Measurements from ENCODE around the gene DDX39A. TPM values are rescaled to one million over a fixed set of nuclear protein-coding genes. Genes with fewer than 3 reads are reported as not detected.

DDX39A gene
- total RNA-seq (100 to 1,000 TPM in 3 of 5 donors, 10 to 100 TPM in 2; 37.1 to 298 (median 107) TPM), polyA plus RNA-seq (100 to 1,000 TPM in 2 of 3 donors, 10 to 100 TPM in 1; 68.3 to 136 (median 114) TPM)
- long read RNA-seq, donor 1, transcript DDX39A-201 (11 exons, 1,471 nt) = major isoform, 7 of 9 reads
- long read RNA-seq, donor 1, partial matches to known transcripts = 0 of 9 reads
- long read RNA-seq, donor 1, other reads (novel, unspliced or antisense) = 0 of 9 reads
- long read RNA-seq, donor 2, transcript DDX39A-201 (11 exons, 1,471 nt) = major isoform, 6 of 16 reads
- long read RNA-seq, donor 2, partial matches to known transcripts = 6 of 16 reads
- long read RNA-seq, donor 2, other reads (novel, unspliced or antisense) = 0 of 16 reads
- long read RNA-seq, donor 3, transcript DDX39A-201 (11 exons, 1,471 nt) = major isoform, 8 of 9 reads
- long read RNA-seq, donor 3, partial matches to known transcripts = 0 of 9 reads
- long read RNA-seq, donor 3, other reads (novel, unspliced or antisense) = 0 of 9 reads
- long read RNA-seq, donor 4, partial matches to known transcripts = 0 of 1 reads
- long read RNA-seq, donor 4, other reads (novel, unspliced or antisense) = 0 of 1 reads
- long read RNA-seq, donor 5, transcript DDX39A-201 (11 exons, 1,471 nt) = major isoform, 7 of 8 reads
- long read RNA-seq, donor 5, partial matches to known transcripts = 0 of 8 reads
- long read RNA-seq, donor 5, other reads (novel, unspliced or antisense) = 0 of 8 reads
- long read RNA-seq, donor 6, transcript DDX39A-201 (11 exons, 1,471 nt) = major isoform, 11 of 35 reads
- long read RNA-seq, donor 6, partial matches to known transcripts = 15 of 35 reads
- long read RNA-seq, donor 6, other reads (novel, unspliced or antisense) = 5 of 35 reads
- long read RNA-seq, donor 7, transcript DDX39A-201 (11 exons, 1,471 nt) = major isoform, 10 of 17 reads
- long read RNA-seq, donor 7, partial matches to known transcripts = 0 of 17 reads
- long read RNA-seq, donor 7, other reads (novel, unspliced or antisense) = 5 of 17 reads
- long read RNA-seq, donor 8, transcript DDX39A-201 (11 exons, 1,471 nt) = major isoform, 12 of 22 reads
- long read RNA-seq, donor 8, partial matches to known transcripts = 5 of 22 reads
- long read RNA-seq, donor 8, other reads (novel, unspliced or antisense) = 0 of 22 reads
- long read RNA-seq, donor 9, transcript DDX39A-201 (11 exons, 1,471 nt) = major isoform, 6 of 14 reads
- long read RNA-seq, donor 9, transcript DDX39A-212 (4 exons, 988 nt) = minor isoform, 5 of 14 reads
- long read RNA-seq, donor 9, partial matches to known transcripts = 0 of 14 reads
- long read RNA-seq, donor 9, other reads (novel, unspliced or antisense) = 0 of 14 reads
- long read RNA-seq, donor 10, transcript DDX39A-201 (11 exons, 1,471 nt) = major isoform, 5 of 5 reads
- long read RNA-seq, donor 10, partial matches to known transcripts = 0 of 5 reads
- long read RNA-seq, donor 10, other reads (novel, unspliced or antisense) = 0 of 5 reads

DNA sequence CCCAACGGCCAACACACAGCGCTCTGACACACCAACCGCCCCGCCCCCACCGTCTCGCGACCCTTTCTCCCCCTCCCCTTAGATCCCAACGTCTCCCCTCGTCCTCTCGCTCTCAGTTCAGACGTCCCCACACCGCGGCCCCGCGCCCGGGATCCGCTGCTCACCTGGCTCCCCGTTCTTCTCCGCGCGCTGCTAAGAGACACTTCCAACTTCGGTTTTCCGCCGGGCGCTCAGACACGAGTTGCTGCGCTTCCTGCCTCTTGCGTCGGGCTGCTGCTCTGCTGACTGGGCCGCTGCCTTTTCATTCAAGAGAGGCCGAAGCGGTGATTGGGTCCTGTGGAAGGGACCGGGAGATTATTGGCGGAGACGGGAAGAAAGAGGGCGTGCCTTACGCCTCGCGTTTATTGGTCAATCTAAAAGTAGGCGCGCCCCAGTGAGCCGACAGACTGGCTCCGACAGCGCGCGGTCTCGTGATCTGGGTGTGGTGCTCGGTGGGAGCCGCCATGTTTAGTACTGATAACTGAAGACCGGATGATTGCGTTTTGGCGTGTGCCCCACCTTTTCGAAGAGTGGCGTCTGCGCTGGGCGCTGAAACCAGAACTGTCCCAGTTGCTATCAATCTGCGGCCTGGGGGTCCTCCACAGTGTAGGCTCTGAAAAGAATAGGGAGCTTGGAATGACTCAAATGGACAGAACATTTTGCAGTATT, at the start of gene DDX39A:
TSS of gene DDX39A (minus strand) at position 236 of the 708 bp plus-strand sequence. CDS start 6,121 bp downstream, outside the sequence.
- 0 to 1% (median 1%) methylated on average over 41 to 57 of the region's 57 CpGs for WGBS, 5 donors
- Histone ChIP-seq H3K27ac (peak within 1 kb of the TSS; percentile 91 to 95 (median 95)), H3K27me3 (no peaks in the 10 kb centered on the region), H3K36me3 (peaks cover 0 to 17% (median 5%) of the 10 kb centered on the region in 4 donors), H3K4me1 (peaks cover 39 to 48% (median 43%) of the 10 kb centered on the region in 4 donors), H3K9me3 (no peaks in the 10 kb centered on the region), H3K4me3 (peak within 1 kb of the TSS; percentile 75 to 94 (median 86))
- peak; percentile 99 to 100 for DNase-seq
- TF ChIP-seq POLR2A (IDR thresholded peaks at IDR 0.05) = peak in 1 of 4 donors; percentile 76
- no peak for TF ChIP-seq EP300 (IDR thresholded peaks at IDR 0.05)
- TF ChIP-seq, protein P1, sequence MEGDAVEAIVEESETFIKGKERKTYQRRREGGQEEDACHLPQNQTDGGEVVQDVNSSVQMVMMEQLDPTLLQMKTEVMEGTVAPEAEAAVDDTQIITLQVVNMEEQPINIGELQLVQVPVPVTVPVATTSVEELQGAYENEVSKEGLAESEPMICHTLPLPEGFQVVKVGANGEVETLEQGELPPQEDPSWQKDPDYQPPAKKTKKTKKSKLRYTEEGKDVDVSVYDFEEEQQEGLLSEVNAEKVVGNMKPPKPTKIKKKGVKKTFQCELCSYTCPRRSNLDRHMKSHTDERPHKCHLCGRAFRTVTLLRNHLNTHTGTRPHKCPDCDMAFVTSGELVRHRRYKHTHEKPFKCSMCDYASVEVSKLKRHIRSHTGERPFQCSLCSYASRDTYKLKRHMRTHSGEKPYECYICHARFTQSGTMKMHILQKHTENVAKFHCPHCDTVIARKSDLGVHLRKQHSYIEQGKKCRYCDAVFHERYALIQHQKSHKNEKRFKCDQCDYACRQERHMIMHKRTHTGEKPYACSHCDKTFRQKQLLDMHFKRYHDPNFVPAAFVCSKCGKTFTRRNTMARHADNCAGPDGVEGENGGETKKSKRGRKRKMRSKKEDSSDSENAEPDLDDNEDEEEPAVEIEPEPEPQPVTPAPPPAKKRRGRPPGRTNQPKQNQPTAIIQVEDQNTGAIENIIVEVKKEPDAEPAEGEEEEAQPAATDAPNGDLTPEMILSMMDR (IDR thresholded peaks at IDR 0.05) = no peak
- TF ChIP-seq POLR2AphosphoS5 (IDR thresholded peaks at IDR 0.05) = peak; percentile 29 to 93 (median 92)
- intact Hi-C loops (cut with DNase I; ENCODE audit: low total_unique reads) = no loop called here

DNA sequence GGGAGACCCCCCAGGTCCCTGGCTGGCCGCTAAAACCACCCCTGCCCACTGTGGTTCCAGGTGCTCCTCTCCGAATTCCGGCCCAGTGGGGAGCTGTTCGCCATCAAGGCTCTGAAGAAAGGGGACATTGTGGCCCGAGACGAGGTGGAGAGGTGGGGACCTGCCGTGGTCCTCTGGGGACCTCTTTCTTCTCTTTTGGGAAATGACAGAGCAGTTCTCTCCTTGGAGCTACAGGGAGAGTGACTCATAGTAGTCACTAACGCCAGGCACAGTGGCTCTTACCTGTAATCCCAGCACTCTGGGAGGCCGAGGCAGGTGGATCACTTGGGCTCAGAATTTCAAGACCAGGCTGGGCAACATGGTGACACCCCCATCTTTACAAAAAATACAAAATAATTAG, 48.7 kb upstream of the DDX39A start:
- intact Hi-C loops (cut with DNase I; ENCODE audit: low total_unique reads) = no loop called here
- peaks cover 60 to 90% (median 89%) of the 10 kb centered on the region in 4 donors for H3K36me3 ChIP-seq

DNA sequence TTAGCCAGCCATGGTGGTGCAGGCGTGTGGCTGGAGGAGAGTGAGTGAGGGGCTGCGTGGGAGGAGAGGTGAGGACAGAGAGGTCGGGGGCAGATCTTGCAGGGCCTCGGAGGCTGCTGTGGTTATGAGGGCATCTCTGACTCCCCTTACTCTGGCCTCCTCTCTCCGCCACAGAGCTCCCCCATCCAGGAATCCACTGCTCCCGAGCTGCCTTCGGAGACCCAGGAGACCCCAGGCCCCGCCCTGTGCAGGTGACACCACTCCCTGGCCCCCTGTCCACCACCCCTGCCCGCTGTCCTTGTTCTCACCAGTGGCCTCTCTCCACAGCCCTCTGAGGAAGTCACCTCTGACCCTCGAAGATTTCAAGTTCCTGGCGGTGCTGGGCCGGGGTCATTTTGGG, 48.2 kb upstream of the DDX39A start:
- H3K9me3 ChIP-seq = no peaks in the 10 kb centered on the region
- H3K27me3 ChIP-seq = peaks cover 0 to 5% (median 3%) of the 10 kb centered on the region in 3 donors
- H3K36me3 ChIP-seq = peaks cover 60 to 94% (median 93%) of the 10 kb centered on the region in 4 donors
- no peak for DNase-seq
- H3K4me3 ChIP-seq = no peak overlapping the region
- no peak for TF ChIP-seq POLR2AphosphoS5 (IDR thresholded peaks at IDR 0.05)
- TF ChIP-seq, protein P1 (IDR thresholded peaks at IDR 0.05) = no peak
- no peak for TF ChIP-seq EP300 (IDR thresholded peaks at IDR 0.05)
- TF ChIP-seq POLR2A (IDR thresholded peaks at IDR 0.05) = no peak
- peaks cover 7 to 10% (median 9%) of the 10 kb centered on the region in 4 donors for H3K4me1 ChIP-seq
- no peak overlapping the region for H3K27ac ChIP-seq
- intact Hi-C loops (cut with DNase I; ENCODE audit: low total_unique reads) = no loop called here
- 84 to 92% (median 87%) methylated on average over 12 of the region's 12 CpGs for WGBS, 5 donors

More for the DNA sequence above, 48.7 kb upstream of the DDX39A start:
- H3K4me1 ChIP-seq = peaks cover 11 to 14% (median 13%) of the 10 kb centered on the region in 4 donors
- no peaks in the 10 kb centered on the region for H3K9me3 ChIP-seq
- WGBS, 5 donors = 55 to 77% (median 75%) methylated on average over 4 to 9 of the region's 9 CpGs
- no peak overlapping the region for H3K27ac ChIP-seq
- no peak for DNase-seq
- peaks cover 0 to 9% (median 7%) of the 10 kb centered on the region in 3 donors for H3K27me3 ChIP-seq
- TF ChIP-seq POLR2A (IDR thresholded peaks at IDR 0.05) = no peak
- TF ChIP-seq EP300 (IDR thresholded peaks at IDR 0.05) = no peak
- TF ChIP-seq, protein P1 (IDR thresholded peaks at IDR 0.05) = no peak
- TF ChIP-seq POLR2AphosphoS5 (IDR thresholded peaks at IDR 0.05) = no peak
- H3K4me3 ChIP-seq = no peak overlapping the region

Data from stomach (tissue), 19 donors.